Activated CD4-positive, alpha-beta T cell treated with anti-CD3 and anti-CD28 coated beads, Interleukin-2, amount 50 U/mL, for 48 hours (primary cell): ENCODE measurements around the gene SCAMP2.
"Not testable (repeated sequence)": the region's sequence is repeated elsewhere in the genome, so short reads cannot be mapped to it uniquely, and the experiment has no call there.

Experiments used
- DNase-seq, 2 experiments: peaks; one replicate each; pipeline ENCODE4 v3.0.0-alpha.2; 2020

The SCAMP2 gene

DNA sequence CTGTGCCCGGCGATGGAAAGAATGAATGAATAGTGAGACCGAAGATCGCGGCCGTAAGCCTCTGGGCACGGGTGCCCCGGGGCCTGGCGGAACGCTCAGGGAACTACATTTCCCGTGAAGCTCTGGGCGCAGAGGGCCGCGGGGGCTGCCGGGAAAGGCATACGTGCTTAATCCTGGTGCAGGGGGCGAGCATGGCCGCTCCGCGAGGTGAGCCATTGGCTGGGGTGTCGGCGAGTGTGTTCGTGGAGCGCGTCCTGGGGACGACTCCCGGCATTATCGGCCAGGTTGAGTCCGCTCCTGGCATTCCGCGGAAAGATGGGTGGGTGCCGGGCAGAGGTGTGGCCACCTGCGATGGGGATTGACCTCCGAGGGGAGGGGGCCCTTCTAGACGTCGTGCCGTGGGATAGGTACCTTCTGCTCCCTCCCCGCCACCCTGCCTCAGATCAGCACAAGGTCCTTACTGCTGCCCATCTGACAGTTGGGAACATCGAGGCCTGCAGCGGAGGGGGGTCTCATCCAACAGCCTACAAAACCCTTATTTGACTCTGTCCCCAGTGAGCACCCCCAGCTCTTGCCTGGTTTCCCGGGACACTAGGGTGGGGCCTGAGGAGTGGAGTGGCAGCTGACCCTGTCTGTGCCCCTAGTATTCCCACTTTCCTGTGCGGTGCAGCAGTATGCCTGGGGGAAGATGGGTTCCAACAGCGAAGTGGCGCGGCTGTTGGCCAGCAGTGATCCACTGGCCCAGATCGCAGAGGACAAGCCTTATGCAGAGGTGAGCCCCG, 16.9 kb upstream of the SCAMP2 start, which contains the start of gene MPI:
MPI (plus strand) TSS at position 160 of the 782 bp plus-strand sequence; CDS start at position 192, 32 bp downstream.
- DNase-seq, result peak; percentile 89 to 93

DNA sequence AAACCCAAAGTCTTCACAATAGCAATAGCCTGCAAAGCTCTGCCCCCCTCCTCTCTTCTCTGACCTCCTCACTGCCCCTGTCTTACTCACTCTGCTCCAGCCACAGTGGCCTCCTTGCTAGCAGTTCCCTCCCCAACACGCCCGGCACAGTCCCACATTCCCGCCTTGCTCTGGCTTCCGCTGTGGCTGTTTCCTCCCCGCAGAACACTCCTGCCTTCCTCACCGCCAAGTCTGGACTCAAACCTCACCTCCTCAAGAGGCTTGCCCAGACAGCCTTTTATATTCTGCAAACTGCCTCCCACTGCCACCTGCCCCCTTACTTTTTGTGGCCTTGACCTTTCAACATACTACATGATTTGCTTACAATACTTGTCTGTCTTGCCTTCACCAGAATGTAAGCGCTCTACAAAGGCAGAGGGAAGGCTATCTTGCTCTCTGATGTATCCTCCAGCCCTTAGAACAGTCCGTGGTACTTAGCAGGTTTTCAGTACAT, 16.3 kb upstream of the SCAMP2 start:
- DNase-seq, result peak; percentile 36 to 37

- DNase-seq, result no peak
Measured at GRCh38 chr15:74888716-74889115, 15.6 kb upstream of the SCAMP2 start.

GRCh38 chr15:74887537-74888193, 14.5 kb upstream of the SCAMP2 start:
- not testable (repeated sequence) for DNase-seq

- no peak for DNase-seq
Measured at GRCh38 chr15:74885461-74885860, 12.3 kb upstream of the SCAMP2 start.

GRCh38 chr15:74884428-74885223, 11.5 kb upstream of the SCAMP2 start:
- DNase-seq, result no peak

DNA sequence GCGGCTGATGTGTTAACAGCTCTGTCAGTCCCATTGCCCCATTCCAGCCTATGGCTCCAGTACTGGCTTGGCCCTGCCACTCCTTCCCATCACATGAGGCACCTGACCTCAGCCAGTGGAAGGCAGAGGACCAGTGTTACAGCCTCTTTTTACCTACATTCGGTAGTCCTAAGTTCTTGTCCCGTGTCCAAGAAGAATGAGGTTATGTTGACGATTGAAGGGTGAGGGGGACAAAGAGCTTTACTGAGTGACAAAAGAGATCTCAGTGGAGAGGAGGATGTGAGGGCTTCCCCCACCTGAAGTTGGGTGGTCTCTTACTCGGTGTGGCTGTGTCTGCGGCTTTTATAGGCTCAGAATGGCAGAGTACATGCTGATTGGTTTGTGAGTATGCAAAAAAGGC, 9.4 kb upstream of the SCAMP2 start:
- DNase-seq, result no peak

DNA sequence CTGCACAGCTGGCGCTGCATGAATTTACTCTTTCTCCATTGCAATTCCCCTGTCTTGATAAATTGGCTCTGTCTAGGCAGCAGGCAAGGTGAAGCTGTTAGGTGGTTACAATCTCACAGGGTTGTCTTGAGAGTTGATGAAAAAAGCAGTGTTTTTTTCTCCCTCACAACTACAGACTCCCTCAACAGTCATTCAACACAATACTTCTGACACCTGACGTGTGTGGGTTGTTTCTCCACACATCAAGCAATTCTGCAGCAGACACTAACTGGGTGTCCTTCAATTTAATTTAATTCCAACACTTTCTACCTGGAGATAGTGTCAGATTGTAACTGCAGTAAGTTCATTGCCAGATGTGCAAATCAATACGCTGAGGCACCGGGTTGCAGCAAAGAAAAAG, 5.1 kb upstream of the SCAMP2 start:
- DNase-seq, result no peak

DNA sequence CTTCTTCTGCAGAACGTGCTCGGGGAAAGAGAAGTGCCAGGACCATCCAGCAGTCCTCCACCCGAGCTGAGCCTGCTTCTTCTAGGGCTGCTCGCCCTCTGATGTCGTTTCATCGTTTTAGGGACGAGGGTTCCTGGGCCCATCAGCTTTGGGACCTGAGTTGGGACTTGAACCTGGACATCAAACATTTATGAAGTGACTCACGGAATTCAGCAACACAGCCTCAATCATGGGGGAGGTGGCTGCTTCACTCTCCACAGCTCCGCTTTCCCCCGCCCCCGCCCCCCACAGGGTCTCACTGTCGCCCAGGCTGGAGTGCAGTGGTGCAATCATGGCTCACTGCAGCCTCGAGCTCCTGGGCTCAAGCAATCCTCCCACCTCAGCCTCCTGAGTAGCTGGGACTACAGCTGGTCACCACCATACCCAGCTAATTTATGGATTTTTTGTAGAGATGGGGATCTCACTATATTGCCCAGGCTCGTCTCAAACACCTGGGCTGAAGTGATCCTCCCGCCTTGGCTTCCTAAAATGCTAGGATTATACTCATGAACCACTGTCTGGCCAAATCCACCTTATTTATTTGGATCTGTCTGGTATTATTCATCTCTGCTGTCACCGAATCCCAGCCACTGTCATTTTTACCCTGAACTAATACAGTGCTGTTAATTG, 725 bp upstream of the SCAMP2 start:
- peak in 1 of 2 experiments; percentile 44 for DNase-seq

GRCh38 chr15:74872702-74873035, 496 bp downstream of the SCAMP2 start:
- no peak for DNase-seq

DNA sequence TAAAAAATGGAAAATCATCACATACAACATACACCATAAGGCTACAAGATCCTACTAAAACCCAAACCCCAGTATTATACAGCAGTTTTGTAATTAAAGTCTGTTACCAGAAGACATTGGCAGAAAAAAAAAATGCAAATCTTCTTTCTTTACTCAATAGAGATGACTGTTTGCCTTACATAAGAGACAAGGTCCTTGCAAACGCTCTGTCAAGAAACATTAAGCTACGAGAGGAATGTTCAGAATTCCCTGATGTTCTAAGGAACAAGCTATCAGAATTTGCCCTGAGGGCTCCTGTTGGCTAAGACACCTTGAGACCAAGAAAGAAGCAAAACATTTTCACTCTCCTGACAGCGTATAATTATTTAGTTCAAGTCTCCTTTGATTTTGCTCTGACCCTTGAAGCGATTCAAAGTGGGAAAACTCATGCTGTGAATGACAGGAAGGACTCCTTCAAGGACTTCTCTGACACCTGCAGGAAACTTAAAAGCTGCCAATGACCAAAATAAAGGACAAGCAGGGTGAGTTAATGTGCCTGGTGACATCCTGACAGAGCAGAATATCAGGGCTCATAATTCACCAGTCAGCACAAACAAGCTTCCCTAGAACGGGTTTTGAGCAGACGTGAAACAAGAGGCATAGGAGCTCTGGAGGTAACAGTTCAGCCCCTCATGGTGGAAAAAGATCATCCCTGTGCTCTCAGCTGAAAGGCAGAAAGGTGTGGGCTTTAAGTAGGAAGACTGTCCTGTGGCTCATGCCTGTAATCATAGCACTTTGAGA, 2.5 kb downstream of the SCAMP2 start:
- no peak for DNase-seq

DNA sequence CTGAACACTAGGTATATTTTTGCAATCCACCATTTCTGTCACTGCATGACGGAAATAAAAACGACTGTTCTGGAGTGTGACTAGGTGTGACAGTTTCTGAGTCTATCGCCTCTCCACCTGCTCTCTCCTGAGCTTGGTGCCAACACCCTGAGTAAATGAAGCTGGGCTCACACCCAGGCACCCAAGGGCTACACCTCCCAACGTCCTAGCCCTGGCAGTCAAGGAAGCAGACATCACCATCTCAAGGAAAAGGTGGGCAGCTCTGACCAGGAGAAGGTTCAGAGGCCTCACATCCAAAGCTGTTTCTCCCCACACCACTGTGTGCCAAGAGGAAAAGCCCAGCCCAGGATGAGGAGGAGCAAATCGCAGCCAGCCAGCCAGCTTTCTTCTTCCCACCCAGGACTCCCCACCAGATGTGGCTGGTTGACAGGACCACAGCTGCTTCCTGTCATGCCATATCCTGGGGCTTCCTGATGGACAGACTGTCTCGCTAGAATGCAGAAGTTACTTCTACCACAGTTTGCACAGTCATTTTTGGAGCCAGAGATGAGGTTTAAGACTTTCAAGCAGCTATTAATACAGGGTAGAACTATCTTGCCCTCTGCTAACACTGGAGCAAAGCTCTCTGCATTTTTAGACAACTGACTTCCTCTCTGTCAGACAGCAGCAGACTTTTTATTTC, 3.3 kb downstream of the SCAMP2 start:
- peak; percentile 43 to 61 for DNase-seq

DNA sequence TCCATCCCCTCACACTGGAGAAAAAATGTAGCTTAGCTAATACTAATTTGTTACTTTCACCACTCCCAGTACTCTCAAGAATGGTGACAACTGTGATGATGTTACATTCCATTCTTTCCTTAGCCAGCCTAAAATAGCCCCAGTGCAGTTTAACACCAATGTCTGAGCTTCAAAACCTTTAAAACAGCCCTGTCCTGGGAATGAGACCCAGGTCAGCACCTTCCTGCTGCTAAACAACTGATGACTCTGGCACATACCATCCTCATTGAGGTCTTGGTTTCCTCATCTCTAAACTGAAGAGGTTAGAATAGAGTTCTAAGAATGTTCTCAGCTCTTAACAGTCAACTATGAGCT, 3.8 kb downstream of the SCAMP2 start:
- DNase-seq, result no peak

DNA sequence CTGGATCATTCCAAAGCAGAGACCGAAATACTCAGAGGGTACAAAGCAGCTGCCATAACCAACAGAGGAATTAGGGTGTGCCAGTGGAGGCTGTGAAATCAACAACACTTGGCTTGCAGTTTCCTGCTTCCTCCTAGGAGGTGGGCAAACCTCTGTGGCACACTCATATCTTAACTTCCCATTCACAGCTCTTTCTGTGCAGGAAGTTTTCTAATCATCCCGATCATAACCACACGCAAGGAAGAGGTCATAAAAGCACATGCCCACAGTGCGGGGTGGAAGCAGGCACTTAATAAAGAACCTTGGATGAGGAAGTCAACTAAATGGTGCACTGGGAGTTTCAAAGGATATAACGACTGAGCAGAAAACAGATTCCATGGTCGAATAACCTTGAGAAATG, 5.1 kb downstream of the SCAMP2 start:
- DNase-seq, result peak in 1 of 2 experiments; percentile 27

DNA sequence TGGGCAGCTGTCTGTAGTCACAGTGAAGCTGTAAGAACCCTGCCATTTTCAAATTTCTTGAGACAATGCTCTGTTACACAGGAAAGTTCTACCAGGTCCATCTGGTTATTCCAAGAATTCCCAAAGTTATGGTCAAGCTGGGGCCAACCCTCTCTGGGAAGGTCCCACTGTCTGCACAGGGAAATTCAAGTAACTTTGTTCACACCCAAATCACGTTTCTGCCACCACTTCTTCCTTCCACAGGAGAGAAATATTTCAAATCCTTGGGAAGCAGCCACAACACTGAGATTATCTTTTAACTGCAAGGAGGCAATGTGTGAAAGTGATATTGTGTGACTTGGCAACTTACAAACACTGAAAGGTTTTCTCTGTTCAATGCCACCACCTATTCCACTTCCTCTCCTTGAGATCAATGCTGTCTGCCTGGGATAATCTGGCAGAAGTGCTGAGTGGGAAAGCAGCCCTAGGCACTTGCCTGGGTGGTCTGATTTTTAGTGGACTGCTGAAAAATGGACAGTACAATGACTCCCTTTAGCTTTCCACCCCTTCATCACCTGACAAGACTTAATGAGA, 5.6 kb downstream of the SCAMP2 start:
- DNase-seq, result no peak

- DNase-seq, result no peak
Measured at GRCh38 chr15:74866090-74866489, 7.1 kb downstream of the SCAMP2 start.

DNA sequence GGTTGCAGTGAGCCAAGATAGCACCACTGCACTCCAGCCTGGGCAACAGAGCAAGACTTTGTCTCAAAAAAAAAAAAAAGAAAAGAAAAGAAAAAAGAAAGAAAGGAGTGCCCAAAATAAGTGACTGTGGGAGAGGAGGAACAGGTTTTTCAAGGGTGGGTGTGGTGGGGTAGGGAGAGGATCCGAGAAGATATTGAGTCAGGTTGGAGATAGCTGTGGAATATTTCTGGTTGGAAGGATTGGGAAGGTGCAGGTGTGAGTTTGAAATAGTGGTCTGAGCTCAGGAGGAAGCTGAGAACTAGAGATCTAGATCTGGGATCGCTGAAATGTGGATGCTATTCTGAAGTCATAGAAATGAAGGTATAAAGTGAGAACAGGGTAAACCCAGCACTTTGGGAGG, 7.8 kb downstream of the SCAMP2 start:
- no peak for DNase-seq

GRCh38 chr15:74864296-74864695, 8.9 kb downstream of the SCAMP2 start:
- DNase-seq, result no peak

DNA sequence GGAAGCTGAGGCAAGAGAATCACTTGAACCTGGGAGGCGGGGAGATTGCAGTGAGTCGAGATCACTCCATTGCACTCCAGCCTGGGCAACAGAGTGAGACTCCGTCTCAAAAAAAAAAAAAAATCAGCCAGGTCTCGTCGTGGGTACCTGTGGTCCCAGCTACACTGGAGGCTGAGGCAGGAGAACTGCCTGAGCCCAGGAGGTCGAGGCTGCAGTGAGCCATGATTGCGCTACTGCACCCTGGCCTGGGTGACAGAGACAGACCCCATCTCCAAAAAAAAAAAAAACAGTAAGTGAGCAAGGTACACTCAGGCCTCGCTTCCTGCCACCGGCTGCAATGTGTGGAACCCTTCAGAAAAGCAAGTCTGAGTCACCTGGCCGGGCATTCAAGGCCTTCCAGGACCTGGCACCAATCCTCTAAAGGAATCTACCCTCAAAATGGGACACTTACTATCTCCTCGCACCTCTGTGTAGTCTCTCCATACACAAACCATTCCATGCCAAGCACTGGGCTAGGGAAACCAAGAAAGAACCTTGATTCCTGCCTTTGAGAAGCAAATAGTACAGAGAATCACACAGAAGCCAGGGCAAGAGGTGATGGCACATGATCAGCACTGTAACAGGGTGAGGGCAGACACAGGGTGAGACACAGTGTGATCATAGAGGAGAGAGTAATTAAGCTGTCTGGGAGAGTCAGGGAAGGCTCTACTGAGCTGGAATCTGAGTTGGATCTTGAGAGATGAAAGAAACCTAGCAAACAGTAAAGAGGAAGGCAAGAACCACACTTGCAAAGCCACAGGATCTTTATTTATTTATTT, 9.7 kb downstream of the SCAMP2 start:
- peak in 1 of 2 experiments; percentile 27 for DNase-seq

DNA sequence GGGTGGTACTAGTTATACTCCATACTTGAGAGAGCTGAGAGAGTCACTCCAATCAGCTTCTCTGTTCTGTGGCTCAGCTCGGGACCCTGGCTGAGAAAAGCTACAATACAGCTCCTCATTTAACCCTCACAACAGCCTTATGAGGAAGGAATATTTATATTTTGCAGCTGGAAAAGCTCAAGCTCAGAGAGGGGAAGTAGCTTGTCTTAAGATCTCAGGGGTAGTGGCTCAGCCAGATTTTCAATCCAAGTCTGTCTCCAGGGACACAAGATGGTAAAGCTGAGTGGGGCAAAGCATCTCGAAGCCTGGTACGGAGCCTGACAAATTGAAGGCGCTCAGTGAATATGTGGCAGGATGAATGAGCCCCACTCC, 14.8 kb downstream of the SCAMP2 start:
- DNase-seq, result no peak
